Activated T-helper 1 cell treated with anti-CD3 and anti-CD28 coated beads, Interleukin-12 subunit alpha, Interleukin-12 subunit beta, Interleukin-2, Interleukin-4 antibody, amounts not matched to agents 30 ng/mL and 10 ng/mL and 1 ng/mL, durations not matched to agents 14 hours and 24 hours and 36 hours (primary cell): ENCODE measurements around the gene MMP19. TPM values are rescaled to one million over a fixed set of nuclear protein-coding genes. Genes with fewer than 3 reads are reported as not detected.
A peak's percentile ranks its signal among the peaks of the same experiment; 100 is the strongest.
"Not testable (repeated sequence)": the region's sequence is repeated elsewhere in the genome, so short reads cannot be mapped to it uniquely, and the experiment has no call there.

ENCODE experiments used
- DNase-seq: peaks from one replicate; pipeline ENCODE4 v3.0.0; 2021; ENCODE audit warnings: low spot score
- H3K27ac Mint-ChIP-seq: one replicate; pipeline ENCODE4 v1.8.0; 2021; ENCODE audit warnings: mild to moderate bottlenecking, mixed read lengths
- H3K27me3 Mint-ChIP-seq: one replicate; pipeline ENCODE4 v1.8.0; 2022; ENCODE audit warnings: mild to moderate bottlenecking, moderate library complexity, mixed read lengths; ENCODE audit not compliant: insufficient read depth
- H3K36me3 Mint-ChIP-seq: one replicate; pipeline ENCODE4 v1.8.0; 2021; ENCODE audit warnings: low read depth, mixed read lengths
- H3K4me1 Mint-ChIP-seq: one replicate; pipeline ENCODE4 v1.8.0; 2021; ENCODE audit warnings: low read depth, mixed read lengths
- H3K4me3 Mint-ChIP-seq: one replicate; pipeline ENCODE4 v1.8.0; 2021; ENCODE audit warnings: mild to moderate bottlenecking, moderate library complexity, mixed read lengths
- H3K9me3 Mint-ChIP-seq: one replicate; pipeline ENCODE4 v1.8.0; 2021; ENCODE audit warnings: mixed read lengths
- intact Hi-C: fragments of 100-400 bp; cut with micrococcal nuclease; formaldehyde crosslinking; loops from one replicate; pipeline ENCODE4 v1.15.1; 2024
- total RNA-seq: library from RNA; stranded (reverse); gene quantifications from 2 replicates; pipeline ENCODE4 v1.2.3, GENCODE V29; 2022

MMP19 gene
- total RNA-seq, 1 donor from 2014 or later: not detected

DNA sequence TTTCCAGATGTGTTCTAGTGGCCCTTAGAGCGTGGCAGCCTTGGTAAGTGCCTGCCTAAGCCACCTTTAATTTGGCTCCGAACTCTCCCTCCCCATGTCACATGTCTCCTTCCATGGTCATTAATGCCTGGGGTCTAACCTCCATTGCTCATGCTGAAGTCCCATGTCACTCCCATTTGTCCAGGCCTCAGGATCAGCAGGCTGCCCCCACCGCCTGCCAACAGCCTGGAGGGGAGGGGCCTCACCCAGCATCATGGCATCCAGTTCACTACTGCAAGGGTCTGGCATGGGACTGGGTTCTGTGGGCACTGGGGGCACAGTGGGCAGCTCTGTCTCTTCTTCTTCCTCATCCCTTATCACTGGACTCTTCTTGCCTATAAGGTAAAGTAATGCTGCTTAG, 4.4 kb downstream of the MMP19 start:
- intact Hi-C loops: no loop called here

DNA sequence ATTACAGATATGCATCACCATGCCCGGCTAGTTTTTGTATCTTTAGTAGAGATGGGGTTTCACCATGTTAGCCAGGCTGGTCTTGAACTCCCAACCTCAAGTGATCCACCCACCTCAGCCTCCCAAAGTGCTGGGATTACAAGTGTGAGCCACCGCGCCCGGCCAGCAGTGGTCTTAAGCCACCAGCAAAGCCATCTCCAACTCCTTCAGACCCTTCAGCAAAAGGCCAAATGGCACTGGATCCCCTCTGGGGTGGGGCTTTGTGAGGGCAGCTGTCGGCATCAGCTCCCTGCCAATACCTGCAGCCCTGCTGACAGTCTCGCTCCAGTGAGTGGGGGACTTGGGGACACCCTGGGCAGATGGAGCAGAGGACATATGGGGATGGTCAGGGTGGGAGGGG, 8.3 kb downstream of the MMP19 start:
- peaks cover 11% of the 10 kb centered on the region for H3K4me1 Mint-ChIP-seq
- H3K36me3 Mint-ChIP-seq, H3K27me3 Mint-ChIP-seq, H3K27ac Mint-ChIP-seq, intact Hi-C loops, H3K4me3 Mint-ChIP-seq, H3K9me3 Mint-ChIP-seq, DNase-seq: not testable (repeated sequence)

More for the DNA sequence above, 4.4 kb downstream of the MMP19 start:
- Mint-ChIP-seq H3K9me3 (no peaks in the 10 kb centered on the region), H3K4me3 (no peak overlapping the region), H3K27ac (no peak overlapping the region), H3K27me3 (peaks cover 2% of the 10 kb centered on the region), H3K36me3 (peaks cover 2% of the 10 kb centered on the region), H3K4me1 (no peaks in the 10 kb centered on the region)
- DNase-seq: no peak

DNA sequence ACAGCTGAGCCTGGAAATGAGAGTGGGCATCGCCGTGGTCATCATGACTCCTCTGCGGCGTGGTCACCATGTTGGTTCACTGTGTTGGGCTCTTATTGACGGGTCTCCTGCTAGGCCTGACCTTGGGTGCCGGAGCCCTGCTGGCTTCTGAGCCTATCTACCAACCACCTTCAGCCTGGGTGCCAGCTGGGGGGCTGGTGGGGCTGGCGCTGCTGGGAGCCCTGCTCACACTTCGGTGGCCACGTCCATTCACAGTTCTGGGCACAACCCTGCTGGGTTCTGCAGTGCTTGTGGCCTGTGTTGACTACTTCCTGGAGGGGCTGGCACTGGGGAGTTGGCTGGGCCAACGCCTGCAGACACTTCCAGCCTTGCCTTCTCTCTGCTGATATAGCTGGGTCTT, 9.7 kb downstream of the MMP19 start:
- peaks cover 19% of the 10 kb centered on the region for H3K4me1 Mint-ChIP-seq
- no peak overlapping the region for H3K27ac Mint-ChIP-seq
- no peak for DNase-seq
- intact Hi-C loops: no loop called here
- no peak overlapping the region for H3K4me3 Mint-ChIP-seq
- H3K9me3 Mint-ChIP-seq: no peaks in the 10 kb centered on the region
- no peaks in the 10 kb centered on the region for H3K27me3 Mint-ChIP-seq
- peaks cover 8% of the 10 kb centered on the region for H3K36me3 Mint-ChIP-seq

DNA sequence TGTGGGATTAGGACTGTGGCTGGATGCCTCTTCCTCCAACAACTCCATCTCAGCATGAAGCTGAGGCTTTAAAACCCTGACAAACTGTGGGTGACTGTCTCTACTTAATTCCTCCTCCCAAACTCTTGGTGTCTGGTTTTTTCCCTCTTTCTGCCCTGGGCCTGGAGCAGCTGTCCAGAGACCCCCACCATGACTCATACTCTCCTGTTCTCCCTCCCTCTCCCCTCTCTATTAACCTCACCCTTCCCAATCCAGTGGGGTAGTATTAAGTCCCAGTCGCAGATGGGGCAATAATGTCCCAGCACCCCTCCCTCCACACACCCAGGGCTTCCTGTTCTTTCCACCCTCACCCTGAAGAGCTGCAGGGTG, 11.3 kb downstream of the MMP19 start:
- H3K27me3 Mint-ChIP-seq: no peaks in the 10 kb centered on the region
- intact Hi-C loops: no loop called here
- no peak for DNase-seq
- peaks cover 18% of the 10 kb centered on the region for H3K36me3 Mint-ChIP-seq
- H3K9me3 Mint-ChIP-seq: no peaks in the 10 kb centered on the region
- peaks cover 29% of the 10 kb centered on the region for H3K4me1 Mint-ChIP-seq
- H3K4me3 Mint-ChIP-seq: peak overlapping the region; percentile 98
- H3K27ac Mint-ChIP-seq: no peak overlapping the region

DNA sequence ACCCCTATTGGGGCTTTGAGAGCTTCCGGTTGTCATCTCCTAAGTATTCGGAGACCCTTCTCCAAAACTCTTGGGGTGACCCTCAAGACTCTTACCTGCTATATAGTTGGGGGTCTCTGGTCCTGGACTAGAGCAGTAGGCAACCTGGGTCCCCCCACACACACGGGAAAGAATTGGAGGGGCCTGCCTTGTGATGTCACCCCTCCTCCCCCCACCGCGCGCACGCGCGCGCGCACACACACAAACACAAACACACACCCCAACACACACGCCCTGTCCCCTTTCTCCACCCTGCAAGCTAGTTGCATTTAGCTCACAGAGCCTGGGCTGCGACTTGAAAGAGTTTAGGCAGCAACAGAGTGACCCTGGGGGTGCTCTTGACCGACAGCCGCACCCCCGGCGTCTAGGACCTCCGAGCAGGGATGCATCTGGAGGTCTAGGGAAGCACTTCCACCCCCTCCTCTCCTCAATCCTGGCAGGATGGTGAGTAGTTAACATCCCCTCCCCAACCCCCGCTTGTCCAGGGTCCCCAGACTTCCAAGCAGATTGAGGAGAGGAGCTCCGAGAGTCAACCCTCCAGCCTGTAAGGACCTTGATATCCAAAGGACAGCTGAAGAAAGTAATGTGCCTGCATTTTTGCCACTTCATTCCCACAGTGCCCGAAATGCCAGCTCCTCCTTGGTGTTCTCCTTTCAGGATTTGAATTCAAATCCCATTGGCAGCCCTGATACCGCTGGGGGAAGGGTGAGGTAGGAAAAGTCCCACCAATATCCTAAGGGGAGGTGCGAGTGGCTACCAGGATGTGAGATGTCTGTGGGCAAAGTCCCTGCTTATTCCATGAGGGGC, 11.9 kb downstream of the MMP19 start:
- Mint-ChIP-seq H3K4me1 (peaks cover 34% of the 10 kb centered on the region), H3K9me3 (no peaks in the 10 kb centered on the region), H3K36me3 (peaks cover 21% of the 10 kb centered on the region), H3K4me3 (peak overlapping the region; percentile 98), H3K27me3 (no peaks in the 10 kb centered on the region), H3K27ac (peak overlapping the region; percentile 92)
- DNase-seq: peak; percentile 39
- intact Hi-C loops: no loop called here

DNA sequence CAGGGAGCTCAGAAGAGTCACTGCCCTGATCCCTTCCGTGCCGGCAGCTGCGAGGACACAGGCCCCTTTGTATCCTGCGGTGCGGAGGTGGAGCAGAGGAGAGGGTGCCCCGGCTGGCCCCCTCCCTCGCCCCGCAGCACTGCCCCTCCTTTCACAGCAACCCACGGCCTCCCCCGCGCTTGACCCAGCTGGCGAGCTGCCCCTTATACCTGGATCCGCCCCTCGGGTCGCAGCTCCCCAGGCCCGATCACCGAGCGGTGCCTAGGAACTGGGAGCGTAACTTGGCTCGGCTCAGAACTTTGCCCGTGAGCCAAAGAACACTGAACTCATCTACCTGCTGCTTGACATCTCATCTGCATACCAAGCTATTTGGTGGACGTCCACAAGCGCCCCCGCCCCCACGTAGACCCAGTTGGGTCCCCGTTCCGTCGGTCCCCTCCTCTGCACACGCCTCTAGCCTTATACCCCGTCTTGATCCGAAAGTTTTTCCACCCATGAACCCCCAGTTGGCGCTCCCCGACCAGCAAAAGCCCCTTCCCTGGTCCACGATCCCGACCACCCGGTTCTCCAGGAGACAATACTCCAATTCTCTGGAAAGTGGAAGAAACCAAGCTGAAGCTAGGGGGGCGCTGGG, 12.7 kb downstream of the MMP19 start:
- peak overlapping the region; percentile 98 for H3K4me3 Mint-ChIP-seq
- peaks cover 23% of the 10 kb centered on the region for H3K36me3 Mint-ChIP-seq
- H3K9me3 Mint-ChIP-seq: no peaks in the 10 kb centered on the region
- H3K4me1 Mint-ChIP-seq: peaks cover 37% of the 10 kb centered on the region
- peak; percentile 22 for DNase-seq
- intact Hi-C loops: loop anchor here (1.0 to 5.0 kb wide), 9 partner anchors 12 to 857 kb away; partner anchors contain the start of genes ORMDL2, PA2G4, PTGES3 and PYM1
- peak overlapping the region; percentile 92 for H3K27ac Mint-ChIP-seq
- no peaks in the 10 kb centered on the region for H3K27me3 Mint-ChIP-seq

DNA sequence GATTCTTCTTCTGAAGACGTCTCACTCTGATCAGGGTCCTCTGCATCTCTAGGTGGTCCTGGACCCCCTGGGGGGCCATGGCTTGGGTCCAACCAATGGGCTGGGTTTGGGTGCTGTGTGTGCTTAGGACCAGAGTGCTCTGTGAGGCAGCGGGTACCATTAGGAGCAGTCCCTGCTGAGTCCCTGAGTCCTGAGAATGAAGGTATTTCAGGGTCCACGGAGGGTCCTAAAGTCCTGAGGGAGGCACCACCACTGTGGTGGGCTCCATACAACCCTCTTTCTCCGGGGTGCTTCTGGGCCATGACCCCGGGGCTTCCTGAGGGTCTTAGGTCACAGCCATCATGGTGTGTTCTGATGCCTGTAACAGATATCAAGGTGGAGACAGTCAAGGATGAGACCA, 14.4 kb downstream of the MMP19 start:
- H3K36me3 Mint-ChIP-seq: peaks cover 25% of the 10 kb centered on the region

DNA sequence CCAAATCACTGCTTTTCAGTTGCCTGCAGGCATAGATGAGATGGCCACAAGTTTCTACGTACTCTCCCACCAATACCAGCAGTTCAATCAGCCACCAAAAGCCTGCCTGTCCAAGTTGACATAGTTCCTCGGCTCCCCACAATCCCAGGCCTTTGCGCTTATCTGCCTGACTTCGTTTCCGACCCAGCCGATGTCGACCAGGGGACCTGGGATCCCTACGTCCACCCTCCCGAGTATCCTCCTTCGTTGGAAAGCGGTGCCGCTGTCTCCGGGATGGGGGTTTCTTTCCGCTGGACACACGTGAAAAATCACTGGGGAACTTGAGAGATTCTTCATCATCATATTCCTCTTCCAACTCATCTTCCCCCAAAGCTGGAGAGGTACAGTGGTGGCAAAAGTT, 14.9 kb downstream of the MMP19 start:
- Mint-ChIP-seq H3K27ac (peak overlapping the region; percentile 71), H3K36me3 (peaks cover 30% of the 10 kb centered on the region), H3K4me3 (peak overlapping the region; percentile 98), H3K9me3 (no peaks in the 10 kb centered on the region), H3K27me3 (no peaks in the 10 kb centered on the region), H3K4me1 (peaks cover 47% of the 10 kb centered on the region)
- intact Hi-C loops: loop anchor here (2.0 to 5.0 kb wide), 3 partner anchors 71 to 859 kb away; partner anchors contain the start of genes PTGES3 and PYM1
- no peak for DNase-seq

More for the DNA sequence above, 14.4 kb downstream of the MMP19 start:
- Mint-ChIP-seq H3K4me1 (peaks cover 47% of the 10 kb centered on the region), H3K27ac (peak overlapping the region; percentile 71), H3K4me3 (peak overlapping the region; percentile 98), H3K27me3 (no peaks in the 10 kb centered on the region), H3K9me3 (no peaks in the 10 kb centered on the region)
- DNase-seq: no peak
- intact Hi-C loops: loop anchor here (2.0 to 5.0 kb wide), 3 partner anchors 70 to 859 kb away; partner anchors contain the start of genes PTGES3 and PYM1

DNA sequence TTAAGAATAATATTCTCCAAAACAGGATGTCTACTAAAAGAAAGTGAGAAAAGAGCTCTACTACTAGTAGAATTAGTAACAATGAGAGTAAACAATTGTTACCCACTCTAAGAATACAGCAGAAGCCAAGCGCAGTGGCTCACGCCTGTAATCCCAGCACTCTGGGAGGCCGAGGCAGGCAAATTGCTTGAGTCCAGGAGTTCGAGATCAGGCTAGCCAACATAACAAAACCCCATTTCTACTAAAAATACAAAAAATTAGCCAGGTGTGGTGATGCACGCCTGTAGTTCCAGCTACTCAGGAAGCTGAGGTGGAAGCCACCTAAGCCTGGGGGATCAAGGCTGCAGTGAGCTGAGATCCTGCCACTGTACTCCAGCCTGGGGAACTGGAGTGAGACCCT, 18.0 kb downstream of the MMP19 start:
- Mint-ChIP-seq H3K9me3 (no peaks in the 10 kb centered on the region), H3K36me3 (peaks cover 46% of the 10 kb centered on the region), H3K27ac (peak overlapping the region; percentile 57), H3K27me3 (no peaks in the 10 kb centered on the region), H3K4me3 (peak overlapping the region; percentile 13), H3K4me1 (peaks cover 36% of the 10 kb centered on the region)
- intact Hi-C loops: loop anchor here (5.0 kb wide), 1 partner anchor 863 kb away; the partner anchor contains the start of gene PTGES3
- DNase-seq: no peak

DNA sequence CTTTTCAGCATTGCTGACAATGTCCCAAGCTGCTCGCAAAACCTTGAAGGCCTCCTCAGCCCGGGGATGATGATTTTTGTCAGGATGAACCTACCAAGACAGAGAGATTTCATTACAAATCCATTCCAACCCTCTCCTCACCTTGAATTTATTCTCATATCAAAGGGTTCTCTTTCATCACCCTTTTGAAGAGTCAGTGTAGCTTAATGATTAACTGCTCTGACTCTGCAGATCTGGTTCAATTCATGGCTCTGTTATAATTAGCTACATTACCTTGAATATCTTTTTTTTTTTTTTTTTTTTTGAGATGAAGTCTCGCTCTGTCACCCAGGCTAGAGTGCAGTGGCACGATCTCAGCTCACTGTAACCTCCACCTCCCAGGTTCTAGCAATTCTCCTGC, 19.3 kb downstream of the MMP19 start:
- DNase-seq: no peak
- no peaks in the 10 kb centered on the region for H3K9me3 Mint-ChIP-seq
- intact Hi-C loops: no loop called here
- H3K36me3 Mint-ChIP-seq: peaks cover 54% of the 10 kb centered on the region
- no peaks in the 10 kb centered on the region for H3K27me3 Mint-ChIP-seq
- H3K4me1 Mint-ChIP-seq: peaks cover 45% of the 10 kb centered on the region
- no peak overlapping the region for H3K4me3 Mint-ChIP-seq
- H3K27ac Mint-ChIP-seq: peak overlapping the region; percentile 8

DNA sequence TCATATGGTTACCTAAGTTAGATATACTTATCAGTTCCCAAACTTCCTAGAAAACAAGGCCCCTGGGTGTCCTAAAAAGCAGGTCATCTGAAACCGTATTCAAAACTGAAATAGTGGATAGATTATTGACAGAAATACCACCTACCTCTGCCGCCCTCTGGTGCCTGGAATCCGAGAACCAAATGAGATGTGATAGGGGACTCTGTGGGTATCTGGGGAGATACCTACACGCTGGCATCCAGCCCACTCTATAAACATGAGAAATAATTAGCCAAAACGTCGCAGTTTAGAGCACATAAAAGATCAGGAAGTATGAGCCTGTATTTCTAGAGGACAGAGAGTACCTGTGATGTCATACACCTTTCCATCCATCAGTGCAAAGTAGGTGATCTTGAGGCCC, 20.5 kb downstream of the MMP19 start:
- Mint-ChIP-seq H3K36me3 (peaks cover 42% of the 10 kb centered on the region), H3K27ac (no peak overlapping the region), H3K4me1 (peaks cover 35% of the 10 kb centered on the region), H3K27me3 (no peaks in the 10 kb centered on the region), H3K4me3 (no peak overlapping the region), H3K9me3 (no peaks in the 10 kb centered on the region)
- no peak for DNase-seq
- intact Hi-C loops: no loop called here

DNA sequence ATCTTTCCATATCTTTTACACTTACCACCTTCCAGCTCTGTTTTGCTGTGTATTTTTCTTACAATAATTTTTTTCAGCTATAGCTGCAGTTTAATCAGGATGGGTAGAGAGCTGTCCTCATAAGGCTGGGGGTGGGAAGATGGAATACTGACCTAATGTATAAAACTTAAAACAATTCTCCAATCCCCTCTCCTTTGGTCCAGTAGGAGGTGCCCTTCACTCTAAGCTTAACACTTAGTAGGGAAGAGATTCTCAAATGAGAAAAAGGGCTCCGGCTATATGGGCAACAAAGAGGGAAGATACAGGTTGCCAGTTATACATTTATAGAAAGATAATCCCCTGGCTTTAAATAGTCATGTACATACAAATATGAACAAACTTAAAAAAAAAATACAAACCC, 22.1 kb downstream of the MMP19 start:
- H3K4me3 Mint-ChIP-seq: no peak overlapping the region
- H3K27ac Mint-ChIP-seq: no peak overlapping the region
- no peaks in the 10 kb centered on the region for H3K9me3 Mint-ChIP-seq
- peaks cover 37% of the 10 kb centered on the region for H3K36me3 Mint-ChIP-seq
- H3K27me3 Mint-ChIP-seq: no peaks in the 10 kb centered on the region
- H3K4me1 Mint-ChIP-seq: peaks cover 32% of the 10 kb centered on the region
- intact Hi-C loops: no loop called here
- DNase-seq: no peak

DNA sequence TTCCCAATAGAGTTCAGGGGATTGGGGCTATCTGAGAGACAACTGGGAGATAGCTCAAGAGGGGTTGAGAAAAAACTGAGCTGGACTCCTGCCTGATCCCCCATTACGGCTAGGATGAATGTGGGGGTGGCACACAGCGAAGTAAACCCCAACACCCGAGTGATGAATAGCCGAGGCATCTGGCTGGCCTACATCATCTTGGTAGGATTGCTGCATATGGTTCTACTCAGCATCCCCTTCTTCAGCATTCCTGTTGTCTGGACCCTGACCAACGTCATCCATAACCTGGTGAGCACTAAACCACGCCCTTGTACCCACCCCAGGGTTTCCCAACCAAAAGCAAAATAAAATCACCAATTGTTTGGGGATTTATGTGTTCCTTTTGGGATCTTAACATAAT, 23.9 kb downstream of the MMP19 start:
- Mint-ChIP-seq H3K36me3 (peaks cover 36% of the 10 kb centered on the region), H3K27ac (no peak overlapping the region), H3K4me3 (no peak overlapping the region), H3K4me1 (peaks cover 28% of the 10 kb centered on the region), H3K27me3 (no peaks in the 10 kb centered on the region), H3K9me3 (no peaks in the 10 kb centered on the region)
- intact Hi-C loops: loop anchor here (1.0 to 5.0 kb wide), 7 partner anchors 10 to 628 kb away; partner anchors contain the start of genes CS, DNAJC14, IKZF4 and NABP2
- no peak for DNase-seq
